A549 (cell line): ENCODE measurements around the gene PPP2R2D. TPM values are rescaled to one million over a fixed set of nuclear protein-coding genes. Genes with fewer than 3 reads are reported as not detected.

Experiments used
- ATAC-seq, 2 experiments: fragments of 200-7000 bp in 1 of 2; fragments of >200 bp in 1 of 2; cut with Nextera tagmentation in 1 of 2; cut with Tn5 transposase in 1 of 2; 3 replicates each; pipeline versions ENCODE4 v1.8.0 to v1.9.1; 2018 to 2020; ENCODE audit warnings: mild to moderate bottlenecking in 1 of 2, moderate library complexity in 1 of 2
- CTCF ChIA-PET: fragments of 300-600 bp; sonication (Branson Sonifier 250); formaldehyde crosslinking; extraction: SDS; loops from one replicate; lab custom pipeline; 2021; ENCODE audit warnings: antibody characterized with exemption, inconsistent platforms; lab: Yijun Ruan, JAX
- POLR2A ChIA-PET: fragments of 350-600 bp; formaldehyde crosslinking; extraction: SDS; loops from one replicate; lab custom pipeline; 2021; ENCODE audit warnings: antibody characterized with exemption, inconsistent platforms; lab: Yijun Ruan, JAX
- DNase-seq, 2 experiments: peaks; one replicate each; pipeline versions ENCODE4 v3.0.0 to v3.0.0-alpha.2; 2011 to 2016; ENCODE audit warnings: low read depth in 1 of 2, low spot score in 1 of 2
- FAIRE-seq: peaks from 2 replicates; lab custom pipeline; 2011; peaks lifted over from hg19 to GRCh38; lab: Jason Lieb, UNC
- H3K27ac ChIP-seq, 2 experiments: fragments of >200 bp; sonication (Bioruptor Twin); formaldehyde crosslinking; 3 replicates each; pipeline ENCODE4 v1.5.1; 2016 to 2017
- H3K4me1 ChIP-seq: fragments of >200 bp; sonication (Bioruptor Twin); formaldehyde crosslinking; 3 replicates; pipeline ENCODE4 v1.6.1; 2016
- H3K4me2 ChIP-seq: fragments of >200 bp; sonication (Bioruptor Twin); formaldehyde crosslinking; 3 replicates; pipeline ENCODE4 v1.6.1; 2016
- H3K4me3 ChIP-seq: fragments of >200 bp; sonication (Bioruptor Twin); formaldehyde crosslinking; 3 replicates; pipeline ENCODE4 v1.5.1; 2016
- H3K9me3 ChIP-seq: fragments of >200 bp; sonication (Bioruptor Twin); formaldehyde crosslinking; 3 replicates; pipeline ENCODE4 v1.6.1; 2016
- CBX8 ChIP-seq: fragments of 200-600 bp; sonication (generic); IDR thresholded peaks from 2 replicates; pipeline ENCODE4 v1.6.1; 2016
- CHD2 ChIP-seq: fragments of 150-350 bp; IDR thresholded peaks from 2 replicates; pipeline ENCODE4 v1.6.1; 2014; ENCODE audit warnings: low read length; ENCODE audit not compliant: partially characterized antibody
- CTCF ChIP-seq: fragments of >200 bp; sonication (Bioruptor Twin); formaldehyde crosslinking; IDR thresholded peaks from 3 replicates; pipeline ENCODE4 v1.5.1; 2016
- E2F6 ChIP-seq: IDR thresholded peaks from 2 replicates; pipeline ENCODE4 v1.6.1; 2012; ENCODE audit warnings: low read depth, borderline replicate concordance
- HDAC2 ChIP-seq: fragments of 200-600 bp; sonication (generic); IDR thresholded peaks from 2 replicates; pipeline ENCODE4 v1.6.1; 2016
- HOXA7 ChIP-seq: fragments of 250-450 bp; sonication (Bioruptor Pico); IDR thresholded peaks from 2 replicates; pipeline ENCODE4 v1.5.0; 2020; ENCODE audit warnings: mild to moderate bottlenecking, moderate library complexity
- KDM1A ChIP-seq: fragments of 200-600 bp; sonication (generic); IDR thresholded peaks from 2 replicates; pipeline ENCODE4 v1.6.1; 2016; ENCODE audit warnings: low read depth, mild to moderate bottlenecking
- MAX ChIP-seq: IDR thresholded peaks from 2 replicates; pipeline ENCODE4 v1.6.1; 2012
- MAZ ChIP-seq: fragments of 150-350 bp; IDR thresholded peaks from 2 replicates; pipeline ENCODE4 v1.6.1; 2014; ENCODE audit warnings: antibody characterized with exemption, low read depth, low read length, borderline replicate concordance
- NR3C1 ChIP-seq: fragments of >200 bp; sonication (Bioruptor Twin); formaldehyde crosslinking; IDR thresholded peaks from 3 replicates; pipeline ENCODE4 v1.6.1; 2017
- REST ChIP-seq: fragments of 200-600 bp; sonication (generic); IDR thresholded peaks from 2 replicates; pipeline ENCODE4 v1.6.1; 2016; ENCODE audit warnings: antibody characterized with exemption, mild to moderate bottlenecking, moderate library complexity
- RFX5 ChIP-seq: fragments of 450-650 bp; IDR thresholded peaks from 2 replicates; pipeline ENCODE4 v1.7.1; 2014; ENCODE audit warnings: antibody characterized with exemption, mild to moderate bottlenecking, moderate library complexity
- SMC3 ChIP-seq: fragments of >200 bp; sonication (Bioruptor Twin); formaldehyde crosslinking; IDR thresholded peaks from 3 replicates; pipeline ENCODE4 v1.6.1; 2018; ENCODE audit warnings: inconsistent platforms
- TP53 ChIP-seq: fragments of 250-450 bp; sonication (Bioruptor Pico); IDR thresholded peaks from 2 replicates; pipeline ENCODE4 v1.5.0; 2021; ENCODE audit warnings: mild to moderate bottlenecking, moderate library complexity
- WGBS: methylation state at CpG from one replicate; pipeline ENCODE4 v1.1.6; 2017; ENCODE audit errors: missing lambda C conversion rate; 5-methylcytosine and 5-hydroxymethylcytosine counted together
- polyA plus RNA-seq, 4 experiments: library from polyadenylated mRNA; depleted of rRNA in 3 of 4; stranded (reverse); fragments of >200 nt; fragmentation: RNase III in 1 of 4; extraction: RNeasy Plus Mini Kit Qiagen cat#74134 plus additional on column Dnase treatment in 1 of 4; gene quantifications; 2 replicates in 3 of 4; 3 replicates in 1 of 4; pipeline ENCODE4 v1.2.3, GENCODE V29; 2011 to 2017

PPP2R2D gene
- polyA plus RNA-seq, 2 of the 4 experiments (the other 2 are of a cell fraction): 23.9 to 36.0 TPM

- TF ChIP-seq REST (no peak), HOXA7 (CRISPR knock-in tag) (no peak), HDAC2 (no peak)
Measured at GRCh38 chr10:131959841-131960240, 59.0 kb downstream of the PPP2R2D start (continued).

GRCh38 chr10:131960631-131961046 lies 59.8 kb downstream of the PPP2R2D start:
- Histone ChIP-seq H3K4me3 (no peak overlapping the region), H3K27ac (no peak overlapping the region), H3K9me3 (no peaks in the 10 kb centered on the region), H3K4me1 (no peaks in the 10 kb centered on the region), H3K4me2 (no peak overlapping the region)
- no peak for FAIRE-seq
- CTCF ChIA-PET: interaction anchor here (0.7 to 1.9 kb wide), 5 partner anchors 12 to 182 kb away, joined by 3 to 10 read pairs (median 3); no protein-coding TSS in a partner anchor
- ATAC-seq: peak in 1 of 2 experiments; percentile 33; a peak in 3 of 6 replicates
- no peak for DNase-seq
- POLR2A ChIA-PET: no interaction called here
- TF ChIP-seq E2F6 (no peak), RFX5 (no peak), NR3C1 (no peak), CBX8 (no peak), SMC3 (no peak), KDM1A (no peak), HOXA7 (CRISPR knock-in tag) (no peak), MAX (no peak), CHD2 (no peak)
- WGBS: 93% methylated on average over 11 of the region's 18 CpGs

- TF ChIP-seq MAZ: no peak
- no peak for TF ChIP-seq REST
- TF ChIP-seq CTCF: no peak
- no peak for TF ChIP-seq TP53 (CRISPR knock-in tag)
- ChIA-PET POLR2A (no interaction called here), CTCF (interaction anchor here (0.8 to 1.9 kb wide), 6 partner anchors 15 to 182 kb away, joined by 3 to 10 read pairs (median 4); no protein-coding TSS in a partner anchor)
- DNase-seq: no peak
- peak in 1 of 2 experiments; percentile 44; a peak in 3 of 6 replicates for ATAC-seq
- Histone ChIP-seq H3K4me2 (no peak overlapping the region), H3K4me1 (no peaks in the 10 kb centered on the region), H3K9me3 (no peaks in the 10 kb centered on the region), H3K27ac (no peak overlapping the region), H3K4me3 (no peak overlapping the region)
- FAIRE-seq: no peak
- WGBS: 98% methylated on average over 23 of the region's 26 CpGs
Measured at GRCh38 chr10:131961047-131961776, 60.4 kb downstream of the PPP2R2D start.
